ENCODE measurements around the gene FBXW11. TPM values are rescaled to one million over a fixed set of nuclear protein-coding genes. Genes with fewer than 3 reads are reported as not detected.

FBXW11 gene
- total RNA-seq, 1 experiment from 2014 or later, result 52.2 TPM

- ChIA-PET POLR2A (no interaction called here), CTCF (no interaction called here)
- ATAC-seq (no peak), DNase-seq (ENCODE audit: low spot score) (no peak)
- H3K36me3 Mint-ChIP-seq, result peaks cover 7% of the 10 kb centered on the region
- TF ChIP-seq USF1 (CRISPR knock-in tag; IDR thresholded peaks at IDR 0.05) (no peak), ZNF532 (CRISPR knock-in tag; IDR thresholded peaks at IDR 0.05; ENCODE audit: borderline replicate concordance) (no peak), ZNF281 (CRISPR knock-in tag; IDR thresholded peaks at IDR 0.05) (no peak), TCF7 (CRISPR knock-in tag; IDR thresholded peaks at IDR 0.05; ENCODE audit: low read depth) (no peak), ZSCAN18 (CRISPR knock-in tag; IDR thresholded peaks at IDR 0.05) (no peak), GRHL2 (CRISPR knock-in tag; IDR thresholded peaks at IDR 0.05; ENCODE audit: insufficient replicate concordance, severe bottlenecking) (no peak), STAT6 (CRISPR knock-in tag; conservative IDR thresholded peaks at IDR 0.05; ENCODE audit: low read depth) (no peak), HMGA2 (CRISPR knock-in tag; IDR thresholded peaks at IDR 0.05) (no peak), ZMAT4 (CRISPR knock-in tag; IDR thresholded peaks at IDR 0.05) (no peak)
- H3K9me3 Mint-ChIP-seq, result peaks cover 3% of the 10 kb centered on the region
- H3K4me1 Mint-ChIP-seq, result peaks cover 44% of the 10 kb centered on the region
- H3K4me3 Mint-ChIP-seq, result no peak overlapping the region
- no peaks in the 10 kb centered on the region for H3K27me3 Mint-ChIP-seq (ENCODE audit: low read depth)
- peak overlapping the region; percentile 42; the same call in 1 of the 2 replicates for H3K27ac Mint-ChIP-seq
Measured at GRCh38 chr5:171931163-171931562, 75.3 kb downstream of the FBXW11 start.

- no peak for DNase-seq (ENCODE audit: low spot score)
- Mint-ChIP-seq H3K27me3 (ENCODE audit: low read depth) (no peaks in the 10 kb centered on the region), H3K4me1 (peaks cover 47% of the 10 kb centered on the region), H3K9me3 (peaks cover 8% of the 10 kb centered on the region), H3K4me3 (no peak overlapping the region), H3K36me3 (peaks cover 17% of the 10 kb centered on the region), H3K27ac (no peak overlapping the region)
- POLR2A ChIA-PET, result no interaction called here
- CTCF ChIA-PET, result interaction anchor here (1.2 kb wide), 1 partner anchor 15 kb away, joined by 3 read pairs; no protein-coding TSS in a partner anchor
- ATAC-seq, result no peak
- TF ChIP-seq NFE2L1 (CRISPR knock-in tag; IDR thresholded peaks at IDR 0.05) (no peak), HMGA2 (CRISPR knock-in tag; IDR thresholded peaks at IDR 0.05) (no peak), FOXP1 (CRISPR knock-in tag; IDR thresholded peaks at IDR 0.05; ENCODE audit: borderline replicate concordance) (no peak), ZSCAN18 (CRISPR knock-in tag; IDR thresholded peaks at IDR 0.05) (no peak), E2F4 (CRISPR knock-in tag; IDR thresholded peaks at IDR 0.05; ENCODE audit: borderline replicate concordance, low read depth) (no peak)
Measured at GRCh38 chr5:171927345-171927941, 79.0 kb downstream of the FBXW11 start.
